ENCODE data around the gene ABCB8. TPM values are rescaled to one million over a fixed set of nuclear protein-coding genes. Genes with fewer than 3 reads are reported as not detected.

The ABCB8 gene
- total and polyA plus RNA-seq, 9 of the 15 experiments (the other 6 are each of a cell fraction or from before 2014, with no cell fraction given) = 7.6 to 106 (median 36.3) TPM

DNA sequence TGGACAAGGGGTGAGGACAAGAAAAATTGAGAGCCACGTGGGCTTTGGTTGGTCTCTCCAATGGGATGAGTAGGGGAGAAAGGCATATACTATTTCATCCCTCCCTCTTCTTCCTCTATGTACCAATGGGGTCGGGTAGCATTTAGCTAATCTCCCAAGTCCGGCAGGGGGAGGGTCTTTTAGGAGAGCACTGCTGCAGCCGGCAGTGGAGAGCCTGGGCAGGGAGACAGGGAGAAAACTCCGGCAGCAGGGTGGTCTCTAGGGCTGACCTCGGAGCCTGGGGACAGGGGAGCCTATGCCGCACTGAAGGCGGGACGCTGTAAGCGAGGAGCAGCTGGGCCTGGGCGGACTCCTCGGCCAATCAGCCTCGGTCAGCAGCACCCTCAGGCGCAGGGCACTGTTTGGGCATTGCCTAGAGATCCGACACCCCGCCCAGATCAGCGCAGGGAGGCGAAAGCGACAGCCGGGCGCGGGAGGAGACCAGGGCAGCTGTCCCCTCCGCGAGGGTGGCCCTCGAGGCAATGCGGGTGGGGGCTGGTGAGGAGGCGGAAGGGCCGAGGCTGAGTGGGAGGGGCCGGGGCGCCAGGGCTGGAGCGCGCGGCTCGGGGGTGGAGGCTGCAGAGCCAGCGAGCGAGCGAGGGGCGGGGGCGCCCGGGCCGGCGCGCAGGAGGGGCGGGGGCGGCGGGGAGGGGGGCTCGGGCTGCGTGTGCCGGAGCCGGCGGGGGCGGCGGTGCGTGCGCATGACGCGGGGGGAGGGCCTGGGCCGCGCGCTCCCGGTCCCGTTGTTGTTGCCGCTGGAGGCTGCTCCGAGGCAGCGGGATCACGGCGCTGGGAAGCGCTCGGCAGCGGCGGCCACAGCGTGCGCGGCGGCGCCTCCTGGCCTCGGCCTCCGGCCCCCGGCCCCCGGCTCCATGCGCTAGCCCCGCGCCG lies 57.7 kb downstream of the ABCB8 start, which contains the start of gene AGAP3 (continued):
- TF ChIP-seq, protein P1, sequence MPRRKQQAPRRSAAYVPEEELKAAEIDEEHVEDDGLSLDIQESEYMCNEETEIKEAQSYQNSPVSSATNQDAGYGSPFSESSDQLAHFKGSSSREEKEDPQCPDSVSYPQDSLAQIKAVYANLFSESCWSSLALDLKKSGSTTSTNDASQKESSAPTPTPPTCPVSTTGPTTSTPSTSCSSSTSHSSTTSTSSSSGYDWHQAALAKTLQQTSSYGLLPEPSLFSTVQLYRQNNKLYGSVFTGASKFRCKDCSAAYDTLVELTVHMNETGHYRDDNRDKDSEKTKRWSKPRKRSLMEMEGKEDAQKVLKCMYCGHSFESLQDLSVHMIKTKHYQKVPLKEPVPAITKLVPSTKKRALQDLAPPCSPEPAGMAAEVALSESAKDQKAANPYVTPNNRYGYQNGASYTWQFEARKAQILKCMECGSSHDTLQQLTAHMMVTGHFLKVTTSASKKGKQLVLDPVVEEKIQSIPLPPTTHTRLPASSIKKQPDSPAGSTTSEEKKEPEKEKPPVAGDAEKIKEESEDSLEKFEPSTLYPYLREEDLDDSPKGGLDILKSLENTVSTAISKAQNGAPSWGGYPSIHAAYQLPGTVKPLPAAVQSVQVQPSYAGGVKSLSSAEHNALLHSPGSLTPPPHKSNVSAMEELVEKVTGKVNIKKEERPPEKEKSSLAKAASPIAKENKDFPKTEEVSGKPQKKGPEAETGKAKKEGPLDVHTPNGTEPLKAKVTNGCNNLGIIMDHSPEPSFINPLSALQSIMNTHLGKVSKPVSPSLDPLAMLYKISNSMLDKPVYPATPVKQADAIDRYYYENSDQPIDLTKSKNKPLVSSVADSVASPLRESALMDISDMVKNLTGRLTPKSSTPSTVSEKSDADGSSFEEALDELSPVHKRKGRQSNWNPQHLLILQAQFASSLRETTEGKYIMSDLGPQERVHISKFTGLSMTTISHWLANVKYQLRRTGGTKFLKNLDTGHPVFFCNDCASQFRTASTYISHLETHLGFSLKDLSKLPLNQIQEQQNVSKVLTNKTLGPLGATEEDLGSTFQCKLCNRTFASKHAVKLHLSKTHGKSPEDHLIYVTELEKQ (CRISPR knock-in tag; IDR thresholded peaks at IDR 0.05) = no peak
- TF ChIP-seq MYC (IDR thresholded peaks at IDR 0.05; ENCODE audit: low read depth, low read length) = peak; percentile 82
- peak; percentile 90 for TF ChIP-seq MYC (CRISPR knock-in tag; IDR thresholded peaks at IDR 0.05; ENCODE audit: borderline replicate concordance, low read depth)
- TF ChIP-seq ZNF583 (CRISPR knock-in tag; IDR thresholded peaks at IDR 0.05) = peak; percentile 34; the same call in 1 of the 2 replicates
- peak in 1 of 2 experiments; percentile 69; a peak in 1 of 4 replicates for TF ChIP-seq SRF (CRISPR knock-in tag; IDR thresholded peaks at IDR 0.05)
- TF ChIP-seq CREB1 (IDR thresholded peaks at IDR 0.05) = peak; percentile 56
- peak; percentile 38; the same call in 1 of the 2 replicates for TF ChIP-seq CREB1 (CRISPR knock-in tag; IDR thresholded peaks at IDR 0.05)
- TF ChIP-seq POLR2G (IDR thresholded peaks at IDR 0.05; ENCODE audit: low read depth, low read length) = peak; percentile 98
- peak; percentile 76 for TF ChIP-seq POLR2AphosphoS5 (IDR thresholded peaks at IDR 0.05; ENCODE audit: control insufficient read depth, insufficient read depth, low read depth, low read length)
- peak; percentile 77 for TF ChIP-seq ZNF263 (CRISPR knock-in tag; IDR thresholded peaks at IDR 0.05; ENCODE audit: borderline replicate concordance)
- peak; percentile 77 for TF ChIP-seq ZFX (CRISPR knock-in tag; IDR thresholded peaks at IDR 0.05)
- TF ChIP-seq, protein P2, sequence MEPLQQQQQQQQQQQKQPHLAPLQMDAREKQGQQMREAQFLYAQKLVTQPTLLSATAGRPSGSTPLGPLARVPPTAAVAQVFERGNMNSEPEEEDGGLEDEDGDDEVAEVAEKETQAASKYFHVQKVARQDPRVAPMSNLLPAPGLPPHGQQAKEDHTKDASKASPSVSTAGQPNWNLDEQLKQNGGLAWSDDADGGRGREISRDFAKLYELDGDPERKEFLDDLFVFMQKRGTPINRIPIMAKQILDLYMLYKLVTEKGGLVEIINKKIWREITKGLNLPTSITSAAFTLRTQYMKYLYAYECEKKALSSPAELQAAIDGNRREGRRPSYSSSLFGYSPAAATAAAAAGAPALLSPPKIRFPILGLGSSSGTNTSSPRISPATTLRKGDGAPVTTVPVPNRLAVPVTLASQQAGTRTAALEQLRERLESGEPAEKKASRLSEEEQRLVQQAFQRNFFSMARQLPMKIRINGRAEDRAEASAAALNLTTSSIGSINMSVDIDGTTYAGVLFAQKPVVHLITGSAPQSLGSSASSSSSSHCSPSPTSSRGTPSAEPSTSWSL (CRISPR knock-in tag; IDR thresholded peaks at IDR 0.05; ENCODE audit: borderline replicate concordance) = peak; percentile 88; the same call in 1 of the 2 replicates
- TF ChIP-seq, protein P3, sequence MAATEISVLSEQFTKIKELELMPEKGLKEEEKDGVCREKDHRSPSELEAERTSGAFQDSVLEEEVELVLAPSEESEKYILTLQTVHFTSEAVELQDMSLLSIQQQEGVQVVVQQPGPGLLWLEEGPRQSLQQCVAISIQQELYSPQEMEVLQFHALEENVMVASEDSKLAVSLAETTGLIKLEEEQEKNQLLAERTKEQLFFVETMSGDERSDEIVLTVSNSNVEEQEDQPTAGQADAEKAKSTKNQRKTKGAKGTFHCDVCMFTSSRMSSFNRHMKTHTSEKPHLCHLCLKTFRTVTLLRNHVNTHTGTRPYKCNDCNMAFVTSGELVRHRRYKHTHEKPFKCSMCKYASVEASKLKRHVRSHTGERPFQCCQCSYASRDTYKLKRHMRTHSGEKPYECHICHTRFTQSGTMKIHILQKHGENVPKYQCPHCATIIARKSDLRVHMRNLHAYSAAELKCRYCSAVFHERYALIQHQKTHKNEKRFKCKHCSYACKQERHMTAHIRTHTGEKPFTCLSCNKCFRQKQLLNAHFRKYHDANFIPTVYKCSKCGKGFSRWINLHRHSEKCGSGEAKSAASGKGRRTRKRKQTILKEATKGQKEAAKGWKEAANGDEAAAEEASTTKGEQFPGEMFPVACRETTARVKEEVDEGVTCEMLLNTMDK (IDR thresholded peaks at IDR 0.05; ENCODE audit: borderline replicate concordance, insufficient read depth, low read depth, low read length, poor library complexity, severe bottlenecking) = peak; percentile 15
- TF ChIP-seq ZBTB7A (IDR thresholded peaks at IDR 0.05; ENCODE audit: borderline replicate concordance, control insufficient read depth, low read depth, low read length) = peak; percentile 60
- TF ChIP-seq POLR2AphosphoS2 (IDR thresholded peaks at IDR 0.05; ENCODE audit: low read length) = peak; percentile 66; the same call in 1 of the 2 replicates
- peak; percentile 70 for TF ChIP-seq FIP1L1 (IDR thresholded peaks at IDR 0.05; ENCODE audit: low read depth, low read length, poor library complexity, severe bottlenecking)

Measured in K562 (cell line).